ENCODE results near the gene NAA80. TPM values are rescaled to one million over a fixed set of nuclear protein-coding genes. Genes with fewer than 3 reads are reported as not detected.

The NAA80 gene
- total and polyA plus RNA-seq, 2 of the 8 experiments (the other 6 are each of a cell fraction or from before 2014, with no cell fraction given), result 11.3 to 16.7 TPM

- H3K56ac ChIP-seq (replicated peaks; ENCODE audit: insufficient read length, low read depth, low read length), result no peak overlapping the region
- FAIRE-seq (no peak), DNase-seq (ENCODE audit: low read depth in 1 of 2, low spot score in 2 of 2) (no peak)
- no peak overlapping the region for H3K18ac ChIP-seq (ENCODE audit: extremely low read depth, low read length)
- no peak overlapping the region for H3K4ac ChIP-seq (replicated peaks; ENCODE audit: insufficient read length, low read depth, low read length)
- H3K4me2 ChIP-seq (ENCODE audit: insufficient read depth in 1 of 2, low read depth in 2 of 2, low read length in 2 of 2), result no peak overlapping the region
- no peak overlapping the region for H2BK5ac ChIP-seq (ENCODE audit: low read depth, low read length)
- peaks cover 10% of the 10 kb centered on the region for H3K23me2 ChIP-seq (ENCODE audit: low read depth, low read length)
- H3K36me3 ChIP-seq (ENCODE audit: control insufficient read depth in 2 of 4, insufficient read depth in 4 of 4, low read length in 3 of 4), result peaks cover 16 to 29% (median 22%) of the 10 kb centered on the region in 4 experiments
- no peak overlapping the region for H3K27ac ChIP-seq (ENCODE audit: low read depth, low read length)
- no peak overlapping the region for H3K9ac ChIP-seq (replicated peaks in 1 of 4; ENCODE audit: extremely low read depth in 1 of 4, low read depth in 3 of 4, low read length in 3 of 4)
- peaks cover 0 to 15% of the 10 kb centered on the region in 2 experiments; a peak in 3 of 4 replicates for H3K79me2 ChIP-seq (ENCODE audit: control insufficient read depth in 1 of 2, insufficient read depth in 2 of 2, low read length in 2 of 2)
- peaks cover 8% of the 10 kb centered on the region; the same call in 1 of the 2 replicates for H3K79me1 ChIP-seq (ENCODE audit: low read depth, low read length)
- no peak for TF ChIP-seq SIRT6 (IDR thresholded peaks at IDR 0.05; ENCODE audit: low read length)
- no peak for TF ChIP-seq ATF2 (IDR thresholded peaks at IDR 0.05; ENCODE audit: low read length)
- no peak for TF ChIP-seq CREB1 (IDR thresholded peaks at IDR 0.05)
- no peak for TF ChIP-seq EP300 (IDR thresholded peaks at IDR 0.05; ENCODE audit: borderline replicate concordance in 1 of 2, low read depth in 2 of 2, low read length in 2 of 2)
- no peak for TF ChIP-seq GABPA (IDR thresholded peaks at IDR 0.05; ENCODE audit: borderline replicate concordance, insufficient read depth, low read length)
- no peak overlapping the region for H3K14ac ChIP-seq (ENCODE audit: insufficient read length)
- WGBS, 2 experiments (ENCODE audit: extremely low coverage in 1 of 2, insufficient coverage in 1 of 2, insufficient read length in 1 of 2, insufficient replicate concordance in 2 of 2, low coverage in 1 of 2, low lambda C conversion rate in 2 of 2, missing lambda C conversion rate in 1 of 2), result 99% methylated on average over 16 of the region's 16 CpGs; no CpG with 5 or more reads in 1 of the 2 experiments
- no peaks in the 10 kb centered on the region for H3K9me3 ChIP-seq (ENCODE audit: insufficient read depth in 2 of 2, low read depth in 1 of 2, low read length in 1 of 2)
- H2BK12ac ChIP-seq (ENCODE audit: low read depth, low read length), result no peak overlapping the region
- no peak overlapping the region for H2BK20ac ChIP-seq (ENCODE audit: low read length)
- peak overlapping the region; percentile 31; the same call in 1 of the 2 replicates for H4K8ac ChIP-seq (ENCODE audit: extremely low read depth, insufficient read depth, low read length)
- ChIA-PET POLR2A (ENCODE audit: partially characterized antibody) (interaction anchor here (1.1 to 6.8 kb wide), 5 partner anchors 9 to 47 kb away, joined by 3 to 122 read pairs (median 5); partner anchors contain the start of genes HYAL3, LSMEM2 and NAA80), CTCF (ENCODE audit: partially characterized antibody) (interaction anchor here (0.8 to 4.3 kb wide), 4 partner anchors 15 to 33 kb away, joined by 4 to 17 read pairs (median 13); partner anchors contain the start of gene HYAL2)
- no peak overlapping the region for H3K23ac ChIP-seq (ENCODE audit: insufficient read length)
- no peaks in the 10 kb centered on the region; a peak in 1 of 7 replicates for H3K27me3 ChIP-seq (replicated peaks in 1 of 4; ENCODE audit: control insufficient read depth in 3 of 4, extremely low read depth in 1 of 4, insufficient read depth in 3 of 4, low read length in 3 of 4)
- no peak overlapping the region for H2AFZ ChIP-seq (ENCODE audit: low read length)
- H2BK15ac ChIP-seq (ENCODE audit: low read length), result no peak overlapping the region
- no peak overlapping the region for H4K5ac ChIP-seq (ENCODE audit: insufficient read length, low read depth, low read length)
- peaks cover 0 to 13% of the 10 kb centered on the region in 2 experiments for H4K20me1 ChIP-seq (replicated peaks in 1 of 2; ENCODE audit: control insufficient read depth in 1 of 2, insufficient read depth in 2 of 2, low read length in 2 of 2)
- H2BK120ac ChIP-seq (replicated peaks; ENCODE audit: low read depth, low read length), result no peak overlapping the region
- H4K91ac ChIP-seq (replicated peaks; ENCODE audit: insufficient read length, low read length), result no peak overlapping the region
- H2AK5ac ChIP-seq (ENCODE audit: low read depth, low read length), result no peak overlapping the region
- no peak overlapping the region for H3K4me3 ChIP-seq (ENCODE audit: extremely low read depth in 1 of 4, insufficient read depth in 2 of 4, low read depth in 3 of 4, low read length in 4 of 4)
- H3K4me1 ChIP-seq (replicated peaks in 1 of 4; ENCODE audit: control insufficient read depth in 3 of 4, insufficient read depth in 4 of 4, low read length in 3 of 4), result peaks cover 0 to 7% (median 5%) of the 10 kb centered on the region in 4 experiments; a peak in 4 of 7 replicates
These were observed 9.0 kb downstream of the NAA80 start for GRCh38 chr3:50290161-50290641.

Measured in H1 (cell line).